NCI-H2196 treated with DMSO at 0.1 percent for 48 hours (cell line): ENCODE measurements around the gene LBX1.

Source experiments
- DNase-seq: peaks from one replicate; lab custom pipeline; 2025; ENCODE audit not compliant: unreplicated experiment; lab: John Stamatoyannopoulos, UW

The LBX1 gene

GRCh38 chr10:101229266-101230182 lies at the start of gene LBX1:
Gene LBX1, minus strand, starts transcription at chr10:101229463. Its CDS starts 648 bp downstream, at chr10:101228815.
- DNase-seq = no peak

- no peak for DNase-seq
Measured at GRCh38 chr10:101273741-101274140, 44.5 kb upstream of the LBX1 start.

- DNase-seq = no peak
Measured at GRCh38 chr10:101273330-101273729, 44.1 kb upstream of the LBX1 start.

GRCh38 chr10:101272229-101272868 lies 43.1 kb upstream of the LBX1 start:
- no peak for DNase-seq

- DNase-seq = no peak
Measured at GRCh38 chr10:101270763-101271162, 41.5 kb upstream of the LBX1 start.

GRCh38 chr10:101267776-101268175 lies 38.5 kb upstream of the LBX1 start:
- DNase-seq = no peak

- DNase-seq = no peak
Measured at GRCh38 chr10:101267290-101267680, 38.0 kb upstream of the LBX1 start.

GRCh38 chr10:101266381-101267289 lies 37.4 kb upstream of the LBX1 start:
- no peak for DNase-seq

GRCh38 chr10:101263150-101263752 lies 34.0 kb upstream of the LBX1 start:
- DNase-seq = no peak

- DNase-seq = no peak
Measured at GRCh38 chr10:101262147-101262546, 32.9 kb upstream of the LBX1 start.

- DNase-seq = no peak
Measured at GRCh38 chr10:101261702-101262101, 32.4 kb upstream of the LBX1 start.

GRCh38 chr10:101260764-101261481 lies 31.7 kb upstream of the LBX1 start:
- DNase-seq = no peak

GRCh38 chr10:101258179-101258885 lies 29.1 kb upstream of the LBX1 start:
- DNase-seq = no peak

GRCh38 chr10:101257491-101257890 lies 28.2 kb upstream of the LBX1 start:
- DNase-seq = no peak

GRCh38 chr10:101257084-101257483 lies 27.8 kb upstream of the LBX1 start:
- no peak for DNase-seq

- DNase-seq = no peak
Measured at GRCh38 chr10:101256387-101256786, 27.1 kb upstream of the LBX1 start.

GRCh38 chr10:101250136-101250535 lies 20.9 kb upstream of the LBX1 start:
- DNase-seq = no peak

- DNase-seq = no peak
Measured at GRCh38 chr10:101249171-101249581, 19.9 kb upstream of the LBX1 start.

GRCh38 chr10:101246639-101247038 lies 17.4 kb upstream of the LBX1 start:
- no peak for DNase-seq
